Daoy (cell line): ENCODE results near the gene ANKRD65. TPM values are rescaled to one million over a fixed set of nuclear protein-coding genes. Genes with fewer than 3 reads are reported as not detected.
"Not testable (repeated sequence)": the region's sequence is repeated elsewhere in the genome, so short reads cannot be mapped to it uniquely, and the experiment has no call there.

Experiments used
- DNase-seq: peaks from one replicate; pipeline ENCODE4 v3.0.0-alpha.2; 2015; ENCODE audit warnings: low read depth
- total RNA-seq: library from RNA; depleted of rRNA; stranded (reverse); fragments of >200 nt; shearing (Covaris generic); gene quantifications from 2 replicates; pipeline ENCODE4 v1.2.3, GENCODE V29; 2014; rRNA removed

Gene ANKRD65
- total RNA-seq = not detected in 2 replicates

DNA sequence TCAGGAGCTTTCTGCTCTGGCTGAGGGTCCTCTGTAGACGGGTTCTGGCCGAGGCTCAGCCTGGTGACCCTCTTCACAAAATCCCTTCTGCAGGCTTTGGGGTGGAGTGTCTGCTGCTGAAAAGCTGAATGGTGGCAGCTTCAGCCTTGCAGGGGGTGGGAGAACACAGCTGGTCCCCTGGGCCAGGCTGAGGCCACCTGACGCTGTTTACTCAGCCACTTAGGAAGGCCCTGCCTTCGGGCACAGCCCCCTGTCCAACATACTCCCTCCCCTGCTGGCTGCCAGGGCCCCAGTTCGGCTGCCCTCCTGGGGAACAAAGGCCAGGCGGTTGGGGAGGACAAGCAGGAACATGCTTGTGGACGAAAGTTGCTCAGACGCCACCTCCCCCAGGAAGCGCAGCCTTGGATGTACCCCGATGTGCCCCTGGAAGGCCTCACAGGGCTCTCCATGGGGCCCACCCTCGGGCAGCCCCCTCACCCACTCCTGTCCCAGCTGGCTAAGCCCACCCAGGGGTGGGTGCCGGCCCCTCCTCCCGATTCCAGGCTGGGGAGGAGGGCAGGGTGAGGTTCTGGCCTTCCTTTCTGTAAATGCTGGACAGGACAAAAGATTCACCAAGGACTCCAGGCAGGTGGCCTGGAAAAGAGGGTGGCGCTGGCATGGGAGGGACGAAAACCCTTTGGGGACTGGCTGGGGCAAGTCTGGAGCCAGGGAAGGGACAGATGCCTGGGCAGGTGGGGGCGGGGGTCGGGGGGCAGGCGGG lies at the start of gene ANKRD65:
TSS of gene ANKRD65 (minus strand) at position 130 of the 760 bp plus-strand sequence. CDS start 271 bp downstream, outside the sequence.
- peak; percentile 12 for DNase-seq

- DNase-seq = not testable (repeated sequence)
These were observed 47.3 kb upstream of the ANKRD65 start for GRCh38 chr1:1468196-1468985.

GRCh38 chr1:1463312-1463711 lies 42.2 kb upstream of the ANKRD65 start:
- DNase-seq = no peak

GRCh38 chr1:1462318-1462966 lies 41.4 kb upstream of the ANKRD65 start:
- DNase-seq = peak; percentile 79

DNA sequence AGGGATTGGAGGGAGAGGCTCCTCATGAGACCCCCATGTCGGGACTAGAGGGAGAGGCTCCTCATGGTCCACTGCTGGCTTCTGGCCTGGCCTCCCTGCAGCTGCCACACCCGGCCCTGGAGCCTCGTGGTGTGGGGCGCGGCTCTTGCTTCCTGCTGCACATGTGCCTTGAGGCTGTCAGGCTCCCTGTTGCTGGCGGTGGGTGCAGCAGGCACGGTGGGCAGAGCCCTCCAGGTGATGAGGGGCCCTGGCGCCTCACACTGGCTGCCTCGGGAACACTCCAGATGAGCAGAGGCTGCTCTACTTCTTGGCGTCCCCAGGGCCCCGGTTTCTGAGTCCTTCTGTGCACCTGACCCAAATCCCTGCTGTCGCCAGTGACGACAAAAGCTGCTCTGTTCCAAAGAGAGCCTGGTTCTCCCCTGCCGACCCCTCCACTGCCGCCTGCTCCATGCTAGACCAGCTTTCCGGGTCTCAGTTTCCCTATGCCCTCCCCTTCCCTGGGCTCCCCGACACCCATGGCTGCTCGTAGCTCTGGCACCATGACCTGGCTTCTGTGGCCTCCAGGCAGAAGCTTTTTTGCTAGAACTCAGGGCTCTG lies 40.7 kb upstream of the ANKRD65 start:
- DNase-seq = no peak

DNA sequence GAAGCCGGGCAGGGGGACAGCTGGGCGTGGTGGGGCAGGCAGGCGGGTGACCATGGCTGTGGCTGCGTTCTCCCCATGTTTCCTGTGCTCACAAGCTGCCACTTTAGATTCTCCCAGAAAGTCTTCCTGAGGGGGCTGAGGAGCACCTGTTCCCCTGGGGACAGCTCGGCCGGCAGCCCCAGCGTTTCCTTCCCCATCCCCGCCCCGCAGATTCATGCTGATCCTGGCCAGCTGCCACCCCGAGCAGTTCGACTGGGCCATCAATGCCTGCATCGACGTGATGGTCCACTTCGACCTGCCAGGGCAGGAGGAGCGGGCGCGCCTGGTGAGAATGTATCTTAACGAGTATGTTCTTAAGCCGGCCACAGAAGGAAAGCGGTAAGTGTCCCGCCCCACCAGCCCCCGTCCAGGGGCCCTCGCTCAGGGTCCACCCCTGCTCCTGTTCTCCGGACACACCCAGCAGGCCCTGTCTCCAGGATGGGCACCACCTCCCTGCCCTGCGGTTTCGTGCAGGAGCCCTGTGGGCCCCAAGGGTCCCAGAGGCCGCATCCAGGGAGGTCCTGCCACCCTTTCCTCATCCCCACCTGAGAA lies 39.6 kb upstream of the ANKRD65 start:
- no peak for DNase-seq

- DNase-seq = not testable (repeated sequence)
These were observed 38.6 kb upstream of the ANKRD65 start for GRCh38 chr1:1459711-1460110.

DNA sequence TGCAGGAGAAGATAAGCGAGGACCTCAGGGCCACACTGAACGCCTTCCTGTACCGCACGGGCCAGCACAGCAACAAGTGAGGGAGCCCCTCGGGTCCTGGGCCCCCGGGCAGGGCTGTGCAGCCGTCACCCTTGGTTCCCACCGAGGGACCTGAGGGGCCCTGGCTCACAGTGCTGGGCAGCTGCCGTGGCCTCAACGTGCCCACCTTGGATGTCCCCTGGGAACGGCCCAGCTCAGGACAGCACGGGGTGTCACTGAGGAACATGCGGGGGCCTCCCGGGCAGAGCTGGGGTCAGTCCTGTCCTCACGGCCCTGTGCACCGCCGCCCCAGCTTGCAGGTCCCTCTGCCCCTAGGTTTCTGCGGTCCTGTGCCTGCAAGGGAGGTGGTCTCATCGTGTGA lies 38.1 kb upstream of the ANKRD65 start:
- DNase-seq = not testable (repeated sequence)

- not testable (repeated sequence) for DNase-seq
These were observed 35.7 kb upstream of the ANKRD65 start for GRCh38 chr1:1456683-1457255.

GRCh38 chr1:1455934-1456333 lies 34.9 kb upstream of the ANKRD65 start:
- not testable (repeated sequence) for DNase-seq

GRCh38 chr1:1455366-1455884 lies 34.3 kb upstream of the ANKRD65 start:
- no peak for DNase-seq

DNA sequence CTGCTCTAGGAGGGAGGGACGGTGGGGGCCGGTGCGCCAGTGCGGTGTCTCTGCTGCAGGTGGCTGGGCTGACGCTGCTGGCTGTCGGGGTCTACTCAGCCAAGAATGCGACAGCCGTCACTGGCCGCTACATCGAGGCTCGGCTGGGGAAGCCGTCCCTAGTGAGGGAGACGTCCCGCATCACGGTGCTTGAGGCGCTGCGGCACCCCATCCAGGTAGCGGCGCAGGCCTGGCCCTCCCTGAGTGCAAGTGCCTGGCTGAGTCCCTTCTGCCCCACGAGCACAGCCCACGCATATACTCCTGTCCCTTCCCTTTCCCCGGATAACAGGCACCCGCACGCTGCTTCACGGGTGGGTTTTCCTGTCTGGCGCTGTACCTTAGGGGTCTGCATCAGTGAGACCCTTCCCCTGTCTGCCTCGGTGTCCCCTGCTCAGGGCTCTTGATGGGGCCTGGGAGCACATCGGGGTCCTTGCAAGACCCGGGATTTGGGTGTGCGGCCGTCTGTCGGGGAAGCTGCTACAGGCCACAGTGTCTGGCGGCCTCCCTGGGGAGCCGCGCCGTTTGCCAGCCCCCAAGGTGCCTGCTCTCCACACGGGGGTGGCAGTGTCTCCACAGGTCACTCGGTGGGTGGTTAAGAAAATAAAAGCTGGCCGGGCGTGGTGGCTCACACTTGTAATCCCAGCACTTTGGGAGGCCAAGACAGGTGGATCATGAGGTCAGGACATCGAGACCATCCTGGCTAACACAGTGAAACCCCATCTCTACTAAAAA lies 33.4 kb upstream of the ANKRD65 start:
- DNase-seq = not testable (repeated sequence)

GRCh38 chr1:1452882-1453281 lies 31.8 kb upstream of the ANKRD65 start:
- DNase-seq = no peak

- DNase-seq = not testable (repeated sequence)
These were observed 31.3 kb upstream of the ANKRD65 start for GRCh38 chr1:1452365-1452739.

- no peak for DNase-seq
These were observed 30.8 kb upstream of the ANKRD65 start for GRCh38 chr1:1451696-1452364.

DNA sequence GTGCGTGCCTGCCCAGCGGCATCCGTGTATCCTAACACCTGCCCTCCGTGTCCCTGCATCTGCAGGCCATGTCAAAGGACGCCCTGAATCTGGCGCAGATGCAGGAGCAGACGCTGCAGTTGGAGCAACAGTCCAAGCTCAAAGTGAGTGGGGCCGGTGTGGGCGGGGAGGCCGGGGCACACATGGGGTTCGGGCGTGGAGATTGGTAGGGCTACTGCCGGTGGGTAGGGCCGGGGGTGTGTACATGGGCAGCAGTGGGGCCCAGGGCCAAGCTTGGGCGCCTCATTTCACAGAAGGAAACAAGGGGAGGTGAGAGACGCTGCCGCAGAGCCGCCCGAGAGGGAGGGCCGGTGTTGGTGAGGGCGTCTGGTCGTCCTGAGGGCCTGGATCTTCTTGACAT lies 29.5 kb upstream of the ANKRD65 start:
- not testable (repeated sequence) for DNase-seq

GRCh38 chr1:1449099-1449739 lies 28.1 kb upstream of the ANKRD65 start, which contains the start of gene ATAD3C:
TSS of gene ATAD3C (plus strand) at chr1:1449689. CDS start at chr1:1450684, 995 bp downstream.
- DNase-seq = no peak

DNA sequence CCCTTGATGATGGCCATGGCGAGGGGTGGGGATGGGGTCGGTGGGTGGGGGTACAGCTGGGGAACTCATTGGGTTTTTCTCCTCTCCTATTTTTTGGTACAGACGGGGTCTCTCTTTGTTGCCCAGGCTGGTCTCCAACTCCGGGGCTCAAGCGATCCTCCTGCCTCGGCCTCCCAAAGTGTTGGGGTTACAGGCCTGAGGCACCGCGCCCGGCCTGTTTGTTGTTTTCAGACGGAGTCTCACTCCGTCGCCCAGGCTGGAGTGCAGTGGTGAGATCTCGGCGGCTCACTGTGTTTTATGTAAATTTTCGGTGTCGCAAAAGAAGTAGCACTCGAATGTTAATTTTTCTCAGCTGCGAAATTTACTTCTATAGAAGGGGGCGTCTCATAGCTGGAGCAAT lies 25.6 kb upstream of the ANKRD65 start:
- not testable (repeated sequence) for DNase-seq
